Neuronal stem cell (in vitro differentiated cells): Measurements from ENCODE around the gene DAP3.
A peak's percentile ranks its signal among the peaks of the same experiment; 100 is the strongest.
"Not testable (repeated sequence)": the region's sequence is repeated elsewhere in the genome, so short reads cannot be mapped to it uniquely, and the experiment has no call there.

Source experiments
- DNase-seq: peaks from one replicate; pipeline ENCODE4 v3.0.0-alpha.2; 2013; ENCODE audit warnings: low spot score
- H2AFZ ChIP-seq: one replicate; pipeline ENCODE4 v1.6.1; 2013; ENCODE audit warnings: mild to moderate bottlenecking, low read length, inconsistent platforms
- H2AK5ac ChIP-seq: 2 replicates; pipeline ENCODE4 v1.6.1; 2013; ENCODE audit warnings: low read depth, mild to moderate bottlenecking, inconsistent platforms, low read length, moderate library complexity, mixed read lengths
- H2BK120ac ChIP-seq: 2 replicates; pipeline ENCODE4 v1.6.1; 2013; ENCODE audit warnings: low read depth, mild to moderate bottlenecking, inconsistent platforms, low read length, moderate library complexity, mixed read lengths
- H2BK12ac ChIP-seq: one replicate; pipeline ENCODE4 v1.6.1; 2013; ENCODE audit warnings: low read length, inconsistent platforms
- H2BK15ac ChIP-seq: 2 replicates; pipeline ENCODE4 v1.6.1; 2013; ENCODE audit warnings: mild to moderate bottlenecking, low read length, inconsistent platforms, mixed read lengths
- H2BK5ac ChIP-seq: one replicate; pipeline ENCODE4 v1.6.1; 2013; ENCODE audit warnings: inconsistent platforms, mild to moderate bottlenecking, low read length, moderate library complexity
- H3K14ac ChIP-seq: one replicate; pipeline ENCODE4 v1.6.1; 2013; ENCODE audit warnings: low read length, inconsistent platforms
- H3K18ac ChIP-seq: 2 replicates; pipeline ENCODE4 v1.6.1; 2013; ENCODE audit warnings: low read length, inconsistent platforms
- H3K23ac ChIP-seq: 2 replicates; pipeline ENCODE4 v1.6.1; 2013; ENCODE audit warnings: low read depth, mild to moderate bottlenecking, mixed read lengths, low read length, inconsistent platforms; ENCODE audit not compliant: poor library complexity
- H3K27ac ChIP-seq: replicated peaks from 3 replicates; pipeline ENCODE4 v1.5.1; 2013; ENCODE audit warnings: low read length, inconsistent platforms
- H3K27me3 ChIP-seq, 3 experiments: 2 replicates each; pipeline ENCODE4 v1.6.1; 2013; ENCODE audit warnings: low read length in 3 of 3, mild to moderate bottlenecking in 2 of 3, inconsistent platforms in 1 of 3, low read depth in 1 of 3, mixed read lengths in 1 of 3, moderate library complexity in 1 of 3; ENCODE audit not compliant: control insufficient read depth in 3 of 3, insufficient read depth in 3 of 3
- H3K36me3 ChIP-seq, 2 donors: replicated peaks in 1 of 2; 2 replicates each; pipeline ENCODE4 v1.6.1; 2013; ENCODE audit warnings: low read length in 2 of 2; ENCODE audit not compliant: control insufficient read depth in 2 of 2, insufficient read depth in 2 of 2
- H3K4ac ChIP-seq: 2 replicates; pipeline ENCODE4 v1.6.1; 2013; ENCODE audit warnings: inconsistent platforms, mild to moderate bottlenecking, low read length, moderate library complexity
- H3K4me1 ChIP-seq, 2 donors: 1 replicate in 1 of 2; 2 replicates in 1 of 2; pipeline ENCODE4 v1.6.1; 2013; ENCODE audit warnings: low read length in 2 of 2, low read depth in 1 of 2; ENCODE audit not compliant: control insufficient read depth in 2 of 2, insufficient read depth in 1 of 2
- H3K4me2 ChIP-seq: one replicate; pipeline ENCODE4 v1.6.1; 2013; ENCODE audit warnings: mild to moderate bottlenecking, low read length, inconsistent platforms; ENCODE audit not compliant: insufficient read depth, poor library complexity, severe bottlenecking
- H3K4me3 ChIP-seq, 2 donors: 2 replicates each; pipeline ENCODE4 v1.5.1; 2013; ENCODE audit warnings: low read length in 2 of 2, mild to moderate bottlenecking in 2 of 2, inconsistent platforms in 1 of 2, moderate library complexity in 1 of 2
- H3K79me1 ChIP-seq: one replicate; pipeline ENCODE4 v1.6.1; 2013; ENCODE audit warnings: low read depth, mild to moderate bottlenecking, inconsistent platforms, low read length, moderate library complexity
- H3K9ac ChIP-seq: one replicate; pipeline ENCODE4 v1.6.1; 2013; ENCODE audit warnings: mild to moderate bottlenecking, low read depth, low read length, inconsistent platforms; ENCODE audit not compliant: poor library complexity
- H3K9me3 ChIP-seq, 2 donors: replicated peaks in 1 of 2; 2 replicates each; pipeline versions ENCODE3 to v1.6.1; 2013; ENCODE audit warnings: low read length in 2 of 2, mild to moderate bottlenecking in 2 of 2, inconsistent platforms in 1 of 2, low read depth in 1 of 2, mixed read lengths in 1 of 2, moderate library complexity in 1 of 2; ENCODE audit not compliant: control insufficient read depth in 2 of 2, insufficient read depth in 1 of 2
- H4K8ac ChIP-seq: one replicate; pipeline ENCODE4 v1.6.1; 2013; ENCODE audit warnings: low read depth, mild to moderate bottlenecking, inconsistent platforms, low read length, moderate library complexity
- H4K91ac ChIP-seq: one replicate; pipeline ENCODE4 v1.6.1; 2013; ENCODE audit warnings: low read length, low read depth, mild to moderate bottlenecking, inconsistent platforms; ENCODE audit not compliant: poor library complexity
- WGBS, 2 donors: extraction: QIAGEN DNeasy Blood & Tissue Kit; methylation state at CpG; one replicate each; pipeline ENCODE4 v1.1.7; 2013; ENCODE audit warnings: missing lambda C conversion rate in 2 of 2, mixed read lengths in 1 of 2; ENCODE audit not compliant: insufficient read length in 2 of 2, insufficient replicate concordance in 1 of 2; ENCODE audit errors: extremely low coverage in 2 of 2; 5-methylcytosine and 5-hydroxymethylcytosine counted together

Gene DAP3

DNA sequence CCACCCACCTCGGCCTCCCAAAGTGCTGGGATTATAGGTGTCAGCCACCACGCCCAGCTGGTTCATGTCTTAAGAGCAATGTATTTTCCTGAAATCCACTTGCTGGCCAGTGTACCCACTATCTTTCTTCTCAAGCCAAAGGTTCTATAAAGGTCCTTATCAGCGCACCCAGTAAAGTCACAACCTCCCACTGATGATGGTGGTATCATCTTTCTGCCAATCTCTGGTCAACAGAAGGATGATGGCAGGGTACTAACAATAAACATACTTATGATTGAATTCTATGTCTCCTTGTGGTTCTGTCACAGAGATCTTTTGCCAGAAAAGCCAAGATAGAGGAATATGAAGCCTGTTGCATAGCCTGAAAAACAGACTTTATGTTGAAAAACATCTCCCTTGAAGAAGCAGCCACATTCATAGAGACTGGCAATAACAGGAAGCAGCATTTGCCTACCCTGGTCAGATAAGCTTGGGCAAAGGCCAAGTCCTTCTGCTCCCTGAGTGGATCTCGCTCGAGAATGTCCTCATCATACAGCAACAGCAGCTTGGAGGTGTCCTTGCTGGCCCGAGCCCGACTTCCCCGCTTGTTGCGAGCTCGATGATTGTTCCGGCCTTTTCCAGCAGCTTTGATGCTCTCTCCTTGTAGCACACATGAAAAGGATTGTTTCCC is 73.0 kb downstream of the DAP3 start:
- Histone ChIP-seq H2BK15ac (no peak overlapping the region), H2AK5ac (no peak overlapping the region), H2AFZ (no peak overlapping the region), H3K14ac (no peak overlapping the region), H3K27ac (no peak overlapping the region), H3K23ac (no peak overlapping the region), H2BK120ac (no peak overlapping the region), H3K9me3 (no peaks in the 10 kb centered on the region), H4K8ac (no peak overlapping the region), H3K4me2 (no peak overlapping the region), H3K4me3 (no peak overlapping the region), H3K27me3 (no peaks in the 10 kb centered on the region), H2BK12ac (no peak overlapping the region), H2BK5ac (no peak overlapping the region), H3K9ac (no peak overlapping the region), H3K4ac (no peak overlapping the region), H3K18ac (no peak overlapping the region), H3K4me1 (no peaks in the 10 kb centered on the region), H4K91ac (no peak overlapping the region), H3K36me3 (peaks cover 35 to 94% of the 10 kb centered on the region in 2 donors), H3K79me1 (no peaks in the 10 kb centered on the region)
- no CpG with 5 or more reads among the region's 11 CpGs for WGBS, 2 donors
- no peak for DNase-seq

DNA sequence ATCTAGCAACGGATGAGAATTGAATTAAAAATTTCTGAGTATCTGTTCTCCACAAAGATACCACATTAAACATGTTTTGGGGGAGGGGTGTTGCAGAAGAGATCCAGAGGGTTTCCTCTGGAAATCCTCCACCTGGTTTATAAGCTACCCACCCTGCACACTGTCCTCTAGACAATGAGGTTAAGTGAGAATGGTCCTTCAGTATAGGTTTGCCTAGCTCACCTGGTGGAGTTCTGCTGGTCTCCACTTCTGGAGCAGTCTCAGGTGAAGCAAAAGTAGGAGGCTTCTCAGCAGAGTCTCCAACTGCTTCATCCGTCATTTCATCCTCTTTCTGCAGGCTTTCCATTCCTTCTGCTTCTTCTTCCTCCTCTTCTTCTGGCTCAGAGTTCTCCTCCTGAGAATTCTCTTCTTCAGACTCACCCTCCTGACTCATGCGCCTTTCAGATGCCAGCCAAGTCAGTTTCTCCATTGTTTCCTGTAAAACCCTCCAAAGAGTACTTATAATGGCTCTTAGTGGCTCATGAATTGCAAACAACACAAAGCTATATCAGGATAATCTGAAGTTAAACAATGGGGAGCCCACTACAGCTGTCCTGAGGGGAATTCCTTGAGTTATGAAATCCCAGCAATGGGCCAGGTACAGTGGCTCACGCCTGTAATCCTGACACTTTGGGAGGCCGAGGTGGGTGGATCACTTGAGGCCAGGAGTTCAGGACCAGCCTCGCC is 74.4 kb downstream of the DAP3 start:
- H3K18ac ChIP-seq, H2AFZ ChIP-seq, H2BK12ac ChIP-seq, H3K27me3 ChIP-seq, H3K27ac ChIP-seq, H3K9ac ChIP-seq, H3K4ac ChIP-seq, H3K23ac ChIP-seq, H3K4me2 ChIP-seq, H3K4me1 ChIP-seq, H2BK120ac ChIP-seq, H4K91ac ChIP-seq, H3K14ac ChIP-seq, H2BK15ac ChIP-seq, H3K4me3 ChIP-seq, H3K9me3 ChIP-seq, H4K8ac ChIP-seq, H2BK5ac ChIP-seq, H3K79me1 ChIP-seq, H2AK5ac ChIP-seq: not testable (repeated sequence)
- no CpG with 5 or more reads among the region's 6 CpGs for WGBS, 2 donors
- H3K36me3 ChIP-seq = peaks cover 32 to 99% of the 10 kb centered on the region in 2 donors
- DNase-seq = peak; percentile 4

DNA sequence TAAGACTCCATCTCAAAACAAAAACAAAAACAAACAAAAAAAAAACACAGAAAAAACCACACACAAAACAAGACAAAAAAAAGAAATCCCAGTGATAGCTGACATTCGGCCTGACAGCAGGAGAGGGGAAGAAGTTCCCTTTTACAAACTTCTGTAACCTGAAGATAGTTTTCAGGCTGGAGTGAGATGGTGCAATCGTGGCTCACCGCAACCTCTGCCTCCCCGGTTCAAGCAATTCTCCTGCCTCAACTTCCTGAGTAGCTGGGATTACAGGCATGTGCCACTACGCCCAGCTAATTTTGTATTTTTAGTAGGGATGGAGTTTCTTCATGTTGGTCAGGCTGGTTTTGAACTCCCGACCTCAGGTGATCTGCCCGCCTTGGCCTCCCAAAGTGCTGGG is 75.1 kb downstream of the DAP3 start:
- not testable (repeated sequence) for H2BK5ac ChIP-seq, H3K4me2 ChIP-seq, H3K14ac ChIP-seq, H3K4me3 ChIP-seq, H3K79me1 ChIP-seq, H2BK12ac ChIP-seq, H3K9ac ChIP-seq, H3K9me3 ChIP-seq, H3K27ac ChIP-seq, H3K18ac ChIP-seq, H3K23ac ChIP-seq, H4K91ac ChIP-seq, H3K4ac ChIP-seq, H3K27me3 ChIP-seq, H2AFZ ChIP-seq, DNase-seq, H2BK120ac ChIP-seq, H4K8ac ChIP-seq, H2AK5ac ChIP-seq, H3K4me1 ChIP-seq, H2BK15ac ChIP-seq
- H3K36me3 ChIP-seq = peaks cover 32 to 98% of the 10 kb centered on the region in 2 donors
- no CpG with 5 or more reads among the region's 7 CpGs for WGBS, 2 donors

DNA sequence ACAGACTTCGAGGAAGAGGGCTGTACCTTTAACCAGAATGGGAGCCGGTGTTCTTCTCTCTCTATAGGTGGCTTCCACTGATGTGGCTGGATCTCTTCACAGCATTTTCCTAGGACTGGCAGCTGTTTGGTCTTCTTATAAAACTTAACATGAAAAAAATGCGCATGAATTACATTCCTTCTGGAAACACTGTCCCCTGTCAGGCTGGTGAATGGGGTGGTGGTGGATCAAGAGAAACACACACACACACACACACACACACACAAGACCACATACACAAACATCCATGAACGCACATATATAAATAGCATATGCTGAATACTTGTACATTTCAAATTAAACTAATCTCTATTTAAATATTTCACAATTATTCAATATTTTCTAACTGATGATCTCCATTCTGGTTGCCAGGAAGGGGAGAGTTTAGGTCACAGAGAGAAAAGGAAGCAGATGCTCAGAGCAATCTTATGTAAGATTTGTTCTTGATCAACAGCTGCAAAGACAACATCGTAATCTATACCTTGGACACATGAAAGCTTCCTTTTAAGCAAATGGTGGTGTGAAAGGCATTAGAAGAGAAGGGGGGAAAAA is 78.6 kb downstream of the DAP3 start:
- H2BK120ac ChIP-seq, H3K4ac ChIP-seq, H2AK5ac ChIP-seq, H3K27me3 ChIP-seq, H3K23ac ChIP-seq, DNase-seq, H3K14ac ChIP-seq, H2BK12ac ChIP-seq, H3K79me1 ChIP-seq, H2AFZ ChIP-seq, H3K9me3 ChIP-seq, H3K4me1 ChIP-seq, H3K18ac ChIP-seq, H2BK5ac ChIP-seq, H4K8ac ChIP-seq, H3K4me2 ChIP-seq, H3K27ac ChIP-seq, H3K4me3 ChIP-seq, H4K91ac ChIP-seq, H2BK15ac ChIP-seq, H3K9ac ChIP-seq: not testable (repeated sequence)
- peaks cover 33 to 98% of the 10 kb centered on the region in 2 donors for H3K36me3 ChIP-seq
- WGBS, 2 donors = no CpG with 5 or more reads among the region's 5 CpGs
